HG03066 (cell line): ENCODE data around the gene NDUFAF8.

Experiments used
- ATAC-seq: cut with Tn5 transposase; IDR thresholded peaks from one replicate; pipeline ENCODE4 v1.9.1; 2021; ENCODE audit warnings: low read depth; ENCODE audit not compliant: unreplicated experiment

The NDUFAF8 gene

DNA sequence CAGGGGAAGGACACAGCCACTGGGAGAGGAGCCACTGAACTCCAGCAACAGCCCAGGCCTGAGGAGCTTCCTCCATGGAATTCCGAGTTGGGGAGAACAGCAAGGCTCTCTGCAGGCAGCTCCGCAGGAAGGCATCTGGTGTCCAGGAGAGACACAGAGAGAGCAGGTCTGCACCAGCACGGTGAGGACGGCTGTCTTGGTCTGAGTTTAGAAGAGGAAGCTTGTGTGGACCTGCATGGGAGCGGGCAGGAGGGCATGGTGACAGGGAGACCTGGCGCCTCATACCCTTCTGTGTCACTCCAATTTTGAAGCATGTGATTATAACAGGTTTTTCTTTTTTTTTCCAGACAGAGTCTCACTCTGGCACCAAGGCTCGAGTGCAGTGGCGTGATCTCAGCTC is 49.6 kb downstream of the NDUFAF8 start:
- no peak for ATAC-seq

DNA sequence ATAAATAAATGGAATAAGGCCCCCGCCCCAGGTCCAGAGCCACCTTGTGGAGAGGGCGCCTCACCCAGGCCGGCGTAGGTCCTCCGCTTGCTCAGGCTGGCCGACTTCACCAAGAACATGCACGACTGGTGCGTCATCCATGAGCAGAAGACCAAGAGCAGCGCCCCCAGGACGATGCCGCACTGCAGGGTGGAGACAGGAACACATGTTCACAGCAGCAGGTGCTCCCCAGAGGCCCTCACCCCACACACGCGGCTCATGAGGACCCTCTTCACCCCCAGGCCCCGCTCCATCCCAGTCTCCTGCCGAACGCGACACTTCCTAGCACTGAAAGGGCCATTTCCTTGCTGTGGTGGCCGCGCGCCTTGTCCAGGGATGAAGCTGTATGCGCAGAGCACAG is 50.5 kb downstream of the NDUFAF8 start:
- ATAC-seq: no peak

DNA sequence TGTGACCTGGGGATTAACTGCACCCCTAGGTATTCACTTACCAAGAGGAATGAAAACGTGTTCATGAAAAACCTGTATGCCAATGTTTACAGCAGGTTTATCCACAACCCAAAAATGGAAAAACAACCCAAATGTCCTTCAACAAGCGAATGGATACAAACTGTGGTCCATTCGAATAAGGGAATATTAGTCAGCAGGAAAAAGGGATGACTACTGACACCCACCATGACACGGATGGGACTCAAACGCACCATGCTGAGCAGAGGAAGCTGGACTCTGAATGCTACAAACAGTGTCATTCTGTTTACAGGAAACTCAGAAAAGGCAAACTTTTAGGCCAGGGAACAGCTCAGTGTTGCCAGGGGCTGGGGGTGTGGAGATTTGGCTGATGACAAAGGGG is 51.1 kb downstream of the NDUFAF8 start:
- ATAC-seq: no peak
